Neural crest cell (in vitro differentiated cells): ENCODE data around the gene ANGPT4. TPM values are rescaled to one million over a fixed set of nuclear protein-coding genes. Genes with fewer than 3 reads are reported as not detected.

Source experiments
- DNase-seq: peaks from one replicate; pipeline ENCODE4 v3.0.0; 2021; ENCODE audit warnings: low read depth, mixed read lengths, low spot score
- H3K27ac Mint-ChIP-seq: one replicate; pipeline ENCODE4 v1.8.0; 2021; ENCODE audit warnings: mild to moderate bottlenecking, mixed read lengths; ENCODE audit not compliant: unreplicated experiment
- H3K27me3 Mint-ChIP-seq: 2 replicates; pipeline ENCODE4 v1.8.0; 2021; ENCODE audit warnings: low read depth, mild to moderate bottlenecking, mixed read lengths
- H3K36me3 Mint-ChIP-seq: 2 replicates; pipeline ENCODE4 v1.8.0; 2021; ENCODE audit warnings: low read depth, mild to moderate bottlenecking, mixed read lengths
- H3K4me1 Mint-ChIP-seq: 2 replicates; pipeline ENCODE4 v1.8.0; 2021; ENCODE audit warnings: mixed read lengths
- H3K4me3 Mint-ChIP-seq: one replicate; pipeline ENCODE4 v1.8.0; 2021; ENCODE audit warnings: mild to moderate bottlenecking, mixed read lengths
- H3K9me3 Mint-ChIP-seq: 2 replicates; pipeline ENCODE4 v1.8.0; 2021; ENCODE audit warnings: mixed read lengths
- CTCF ChIP-seq: fragments of 200-600 bp; sonication (generic); conservative IDR thresholded peaks from 2 replicates; pipeline ENCODE4 v1.5.0; 2021; ENCODE audit warnings: antibody characterized with exemption, mild to moderate bottlenecking
- total RNA-seq: library from RNA; stranded (reverse); gene quantifications from 2 replicates; pipeline ENCODE4 v1.2.1, GENCODE V29; 2021

Gene ANGPT4
- total RNA-seq, 1 donor from 2014 or later = 0.07 TPM

GRCh38 chr20:940926-941325 lies 24.8 kb upstream of the ANGPT4 start:
- Mint-ChIP-seq H3K9me3 (no peaks in the 10 kb centered on the region), H3K4me1 (no peaks in the 10 kb centered on the region), H3K4me3 (no peak overlapping the region), H3K27me3 (peaks cover 39% of the 10 kb centered on the region), H3K36me3 (no peaks in the 10 kb centered on the region), H3K27ac (no peak overlapping the region)
- no peak for TF ChIP-seq CTCF
- no peak for DNase-seq

GRCh38 chr20:939606-940005 lies 23.5 kb upstream of the ANGPT4 start:
- Mint-ChIP-seq H3K36me3 (no peaks in the 10 kb centered on the region), H3K4me1 (no peaks in the 10 kb centered on the region), H3K27ac (no peak overlapping the region), H3K4me3 (no peak overlapping the region), H3K27me3 (peaks cover 27% of the 10 kb centered on the region), H3K9me3 (no peaks in the 10 kb centered on the region)
- DNase-seq = no peak
- TF ChIP-seq CTCF = no peak

- no peaks in the 10 kb centered on the region for H3K4me1 Mint-ChIP-seq
- DNase-seq = no peak
- H3K4me3 Mint-ChIP-seq = no peak overlapping the region
- TF ChIP-seq CTCF = no peak
- H3K9me3 Mint-ChIP-seq = peaks cover 14% of the 10 kb centered on the region
- H3K36me3 Mint-ChIP-seq = peaks cover 7% of the 10 kb centered on the region
- H3K27me3 Mint-ChIP-seq = peaks cover 7% of the 10 kb centered on the region
- H3K27ac Mint-ChIP-seq = no peak overlapping the region
Observed at GRCh38 chr20:934186-934840, 18.2 kb upstream of the ANGPT4 start.

- H3K27me3 Mint-ChIP-seq = peaks cover 7% of the 10 kb centered on the region
- no peaks in the 10 kb centered on the region for H3K4me1 Mint-ChIP-seq
- peaks cover 7% of the 10 kb centered on the region for H3K36me3 Mint-ChIP-seq
- H3K4me3 Mint-ChIP-seq = no peak overlapping the region
- H3K27ac Mint-ChIP-seq = no peak overlapping the region
- no peak for TF ChIP-seq CTCF
- H3K9me3 Mint-ChIP-seq = peaks cover 16% of the 10 kb centered on the region
- no peak for DNase-seq
Observed at GRCh38 chr20:933029-933428, 16.9 kb upstream of the ANGPT4 start.

- no peaks in the 10 kb centered on the region for H3K4me1 Mint-ChIP-seq
- H3K4me3 Mint-ChIP-seq = no peak overlapping the region
- no peak for DNase-seq
- H3K27ac Mint-ChIP-seq = no peak overlapping the region
- TF ChIP-seq CTCF = no peak
- H3K9me3 Mint-ChIP-seq = peaks cover 16% of the 10 kb centered on the region
- peaks cover 7% of the 10 kb centered on the region for H3K36me3 Mint-ChIP-seq
- peaks cover 7% of the 10 kb centered on the region for H3K27me3 Mint-ChIP-seq
Observed at GRCh38 chr20:931401-931800, 15.3 kb upstream of the ANGPT4 start.
